ENCODE measurements around the gene BCL6. TPM values are rescaled to one million over a fixed set of nuclear protein-coding genes. Genes with fewer than 3 reads are reported as not detected.
A peak's percentile ranks its signal among the peaks of the same experiment; 100 is the strongest.

Gene BCL6
- polyA plus RNA-seq (2012; ENCODE audit: insufficient read length, low read depth): 4.6 TPM

- no peak for TF ChIP-seq FOXP2 (optimal IDR thresholded peaks at IDR 0.05; ENCODE audit: borderline replicate concordance, extremely low read depth, extremely low read length, insufficient read depth)
- peak; percentile 78 for TF ChIP-seq POLR2AphosphoS5 (IDR thresholded peaks at IDR 0.05; ENCODE audit: low read depth, low read length)
- peak; percentile 63; the same call in 1 of the 2 replicates for TF ChIP-seq SIN3A (IDR thresholded peaks at IDR 0.05; ENCODE audit: borderline replicate concordance, insufficient read depth, low read length)
- TF ChIP-seq TAF1 (IDR thresholded peaks at IDR 0.05; ENCODE audit: borderline replicate concordance, insufficient read depth, low read length): 0 out of 2 replicates have a peak, but pooled peaks have one; percentile 49
Measured at GRCh38 chr3:187745201-187746058, at the start of gene BCL6. BCL6 (minus strand) TSS chr3:187745468; CDS start chr3:187733693, 11,775 bp downstream.

- TF ChIP-seq POLR2AphosphoS5 (IDR thresholded peaks at IDR 0.05; ENCODE audit: low read depth, low read length) (no peak), FOXP2 (optimal IDR thresholded peaks at IDR 0.05; ENCODE audit: borderline replicate concordance, extremely low read depth, extremely low read length, insufficient read depth) (no peak), SIN3A (IDR thresholded peaks at IDR 0.05; ENCODE audit: borderline replicate concordance, insufficient read depth, low read length) (no peak), TAF1 (IDR thresholded peaks at IDR 0.05; ENCODE audit: borderline replicate concordance, insufficient read depth, low read length) (no peak), REST (IDR thresholded peaks at IDR 0.05; ENCODE audit: insufficient read depth in 1 of 2, low read depth in 2 of 2, low read length in 2 of 2) (no peak)
Measured at GRCh38 chr3:187794731-187795130, 49.5 kb upstream of the BCL6 start.

GRCh38 chr3:187793618-187794017 is 48.4 kb upstream of the BCL6 start:
- TF ChIP-seq POLR2AphosphoS5 (IDR thresholded peaks at IDR 0.05; ENCODE audit: low read depth, low read length) (no peak), FOXP2 (optimal IDR thresholded peaks at IDR 0.05; ENCODE audit: borderline replicate concordance, extremely low read depth, extremely low read length, insufficient read depth) (no peak), SIN3A (IDR thresholded peaks at IDR 0.05; ENCODE audit: borderline replicate concordance, insufficient read depth, low read length) (no peak), REST (IDR thresholded peaks at IDR 0.05; ENCODE audit: insufficient read depth in 1 of 2, low read depth in 2 of 2, low read length in 2 of 2) (no peak), TAF1 (IDR thresholded peaks at IDR 0.05; ENCODE audit: borderline replicate concordance, insufficient read depth, low read length) (no peak)

- no peak for TF ChIP-seq SIN3A (IDR thresholded peaks at IDR 0.05; ENCODE audit: borderline replicate concordance, insufficient read depth, low read length)
- TF ChIP-seq REST (IDR thresholded peaks at IDR 0.05; ENCODE audit: insufficient read depth in 1 of 2, low read depth in 2 of 2, low read length in 2 of 2): no peak
- TF ChIP-seq FOXP2 (optimal IDR thresholded peaks at IDR 0.05; ENCODE audit: borderline replicate concordance, extremely low read depth, extremely low read length, insufficient read depth): no peak
- no peak for TF ChIP-seq POLR2AphosphoS5 (IDR thresholded peaks at IDR 0.05; ENCODE audit: low read depth, low read length)
- TF ChIP-seq TAF1 (IDR thresholded peaks at IDR 0.05; ENCODE audit: borderline replicate concordance, insufficient read depth, low read length): no peak
Measured at GRCh38 chr3:187792521-187792920, 47.3 kb upstream of the BCL6 start.

GRCh38 chr3:187789872-187790271 is 44.6 kb upstream of the BCL6 start:
- TF ChIP-seq TAF1 (IDR thresholded peaks at IDR 0.05; ENCODE audit: borderline replicate concordance, insufficient read depth, low read length): no peak

All from PFSK-1 (cell line).